Measurements from ENCODE around the gene SLC24A3.

The SLC24A3 gene

DNA sequence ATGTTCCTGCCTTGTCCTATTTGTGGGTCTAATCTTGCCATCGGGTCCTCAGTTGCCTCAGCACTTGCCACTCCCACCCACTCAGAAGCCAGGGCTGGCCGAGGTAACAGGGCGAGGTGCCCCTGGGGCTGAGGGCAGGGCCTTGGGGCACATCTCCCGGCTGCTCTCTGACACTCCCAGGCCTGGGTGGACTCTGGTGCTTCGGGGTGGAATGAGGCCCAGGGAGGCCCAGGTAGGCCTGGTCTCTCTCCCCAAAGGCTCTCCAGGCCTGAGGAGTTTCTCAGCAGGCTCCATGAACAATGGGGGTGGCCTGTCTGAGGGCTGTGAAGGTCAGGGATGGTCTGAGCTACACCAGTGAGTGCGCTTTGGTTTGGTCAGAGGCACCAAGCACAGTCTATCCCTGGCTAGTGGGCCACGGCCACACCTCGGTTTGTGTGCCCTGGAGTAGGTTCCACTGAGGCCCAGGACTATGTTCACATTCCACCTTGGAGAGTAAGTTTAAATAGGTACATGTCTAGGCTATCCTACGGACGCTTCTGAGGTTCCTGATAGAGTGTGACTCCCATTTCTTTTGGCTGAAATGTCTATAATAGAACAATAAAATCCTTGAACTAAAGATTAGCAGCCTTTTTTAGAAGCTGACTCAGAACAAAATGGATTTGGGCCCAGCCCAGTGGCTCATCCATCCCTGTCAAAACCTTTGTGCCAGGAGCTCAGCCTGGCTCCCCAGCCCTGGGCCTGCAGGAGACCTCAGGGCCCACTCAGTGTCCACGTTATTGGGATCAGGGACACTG, 78.8 kb downstream of the SLC24A3 start:
- Mint-ChIP-seq H3K36me3 (no peaks in the 10 kb centered on the region), H3K27ac (no peak overlapping the region), H3K27me3 (peaks cover 3% of the 10 kb centered on the region), H3K9me3 (peaks cover 2% of the 10 kb centered on the region), H3K4me3 (no peak overlapping the region), H3K4me1 (no peaks in the 10 kb centered on the region)
- no peak for ATAC-seq (ENCODE audit: low read depth)
- DNase-seq (ENCODE audit: low spot score in 2 of 2): no peak

DNA sequence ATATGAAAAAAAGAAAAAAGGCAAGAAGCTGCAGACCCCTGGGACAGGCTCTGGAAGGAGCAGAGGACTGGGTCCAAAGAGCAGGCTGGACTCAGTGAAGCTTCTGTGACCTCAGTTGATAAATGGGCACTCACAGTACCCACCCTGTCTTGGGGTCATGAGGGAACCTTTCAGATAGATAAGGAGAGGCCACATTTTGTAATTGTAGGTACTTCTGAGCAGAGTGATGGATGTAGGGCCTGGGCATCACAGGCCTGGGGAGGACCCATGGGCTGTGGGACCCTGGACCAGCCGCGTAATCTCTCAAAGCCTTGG, 79.3 kb downstream of the SLC24A3 start:
- no peak overlapping the region for H3K4me3 Mint-ChIP-seq
- H3K27me3 Mint-ChIP-seq: peaks cover 5% of the 10 kb centered on the region
- DNase-seq (ENCODE audit: low spot score in 2 of 2): no peak
- peaks cover 2% of the 10 kb centered on the region for H3K9me3 Mint-ChIP-seq
- no peaks in the 10 kb centered on the region for H3K4me1 Mint-ChIP-seq
- ATAC-seq (ENCODE audit: low read depth): no peak
- no peak overlapping the region for H3K27ac Mint-ChIP-seq
- H3K36me3 Mint-ChIP-seq: no peaks in the 10 kb centered on the region

DNA sequence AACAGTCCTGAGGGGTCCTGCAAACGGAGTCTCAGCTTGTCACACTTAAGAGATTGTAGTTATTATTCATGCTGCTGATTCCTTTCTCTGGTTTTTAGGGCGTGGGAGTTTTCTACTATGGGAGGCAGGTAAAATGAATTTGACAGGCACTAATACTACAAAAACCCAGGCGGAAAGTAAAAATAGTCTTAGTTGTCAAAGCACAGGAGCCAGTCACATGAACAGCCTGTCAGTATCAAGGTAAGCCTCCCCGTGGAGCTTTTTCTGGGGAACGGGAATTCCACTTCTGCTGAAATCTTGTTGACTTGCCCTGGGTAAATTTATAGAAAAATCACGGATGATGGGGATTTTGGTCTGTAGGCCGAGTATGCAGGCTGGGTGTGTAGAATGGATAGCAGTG, 79.8 kb downstream of the SLC24A3 start:
- H3K36me3 Mint-ChIP-seq: no peaks in the 10 kb centered on the region
- no peak overlapping the region for H3K4me3 Mint-ChIP-seq
- peaks cover 2% of the 10 kb centered on the region for H3K9me3 Mint-ChIP-seq
- DNase-seq (ENCODE audit: low spot score in 2 of 2): no peak
- no peak for ATAC-seq (ENCODE audit: low read depth)
- peaks cover 6% of the 10 kb centered on the region for H3K27me3 Mint-ChIP-seq
- H3K27ac Mint-ChIP-seq: no peak overlapping the region
- no peaks in the 10 kb centered on the region for H3K4me1 Mint-ChIP-seq

DNA sequence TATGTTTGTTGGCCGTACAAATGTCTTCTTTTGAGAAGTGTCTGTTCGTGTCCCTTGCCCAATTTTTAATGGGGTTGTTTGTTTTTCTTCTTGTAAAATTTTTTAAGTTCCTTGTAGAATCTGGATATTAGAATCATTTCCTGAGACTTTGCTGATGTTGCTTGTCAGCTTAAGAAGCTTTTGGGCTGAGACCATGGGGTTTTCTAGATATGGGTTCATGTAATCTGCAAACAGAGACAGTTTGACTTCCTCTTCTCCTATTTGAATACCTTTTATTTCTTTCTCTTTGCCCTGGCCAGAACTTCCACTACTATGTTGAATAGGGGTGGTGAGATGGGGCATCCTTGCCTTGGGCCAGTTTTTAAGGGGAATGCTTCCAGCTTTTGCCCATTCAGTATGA, 82.6 kb downstream of the SLC24A3 start:
- H3K9me3 Mint-ChIP-seq: peaks cover 4% of the 10 kb centered on the region
- ATAC-seq (ENCODE audit: low read depth): no peak
- H3K4me1 Mint-ChIP-seq: no peaks in the 10 kb centered on the region
- no peak for DNase-seq (ENCODE audit: low spot score in 2 of 2)
- no peaks in the 10 kb centered on the region for H3K36me3 Mint-ChIP-seq
- no peak overlapping the region for H3K27ac Mint-ChIP-seq
- peaks cover 9% of the 10 kb centered on the region for H3K27me3 Mint-ChIP-seq
- no peak overlapping the region for H3K4me3 Mint-ChIP-seq

DNA sequence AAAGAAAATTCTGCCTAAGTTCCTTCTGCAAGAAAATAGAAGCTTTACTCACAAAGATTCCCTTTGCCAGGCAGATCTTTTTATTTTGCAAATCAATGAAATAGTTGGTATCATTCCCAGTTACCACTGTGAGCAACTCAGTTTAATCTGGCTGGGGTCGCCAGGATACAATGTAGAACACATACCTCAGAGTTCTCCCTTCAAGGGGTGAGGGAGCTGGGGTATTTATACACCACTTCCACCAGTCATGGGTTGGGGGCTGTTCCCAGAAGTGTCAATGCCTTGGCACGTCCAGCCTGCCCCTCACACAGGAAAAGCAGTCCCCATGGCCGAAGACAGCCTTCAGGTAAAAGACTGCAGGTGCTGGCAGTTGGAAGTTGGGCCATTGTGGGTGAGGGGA, 86.2 kb downstream of the SLC24A3 start:
- no peaks in the 10 kb centered on the region for H3K36me3 Mint-ChIP-seq

DNA sequence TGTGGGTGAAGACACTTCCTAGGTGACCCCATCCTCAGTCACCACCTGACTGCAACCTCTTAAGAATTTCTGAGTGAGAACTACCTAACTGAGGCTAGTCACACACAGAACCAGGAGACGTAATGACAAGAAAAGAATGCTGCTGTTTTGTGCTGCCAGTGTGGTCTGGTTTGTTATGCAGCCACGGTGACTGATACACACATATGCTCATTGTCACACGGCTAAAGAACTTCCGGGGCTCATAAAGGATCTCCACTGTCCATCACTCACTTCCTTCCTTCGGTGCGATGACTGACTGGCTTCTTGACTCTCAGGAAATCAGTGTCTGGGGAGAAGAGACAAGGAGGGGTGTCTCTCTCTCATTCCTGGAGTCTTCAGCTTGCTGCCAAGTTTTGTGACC, 88.0 kb downstream of the SLC24A3 start:
- Mint-ChIP-seq H3K4me1 (no peaks in the 10 kb centered on the region), H3K27me3 (peaks cover 10% of the 10 kb centered on the region), H3K9me3 (peaks cover 3% of the 10 kb centered on the region), H3K4me3 (no peak overlapping the region), H3K36me3 (no peaks in the 10 kb centered on the region), H3K27ac (no peak overlapping the region)
- ATAC-seq (ENCODE audit: low read depth): no peak
- no peak for DNase-seq (ENCODE audit: low spot score in 2 of 2)

More for the DNA sequence above, 86.2 kb downstream of the SLC24A3 start:
- no peak for ATAC-seq (ENCODE audit: low read depth)
- DNase-seq (ENCODE audit: low spot score in 2 of 2): no peak
- H3K27ac Mint-ChIP-seq: no peak overlapping the region
- no peaks in the 10 kb centered on the region for H3K4me1 Mint-ChIP-seq
- H3K27me3 Mint-ChIP-seq: peaks cover 12% of the 10 kb centered on the region
- H3K4me3 Mint-ChIP-seq: no peak overlapping the region
- H3K9me3 Mint-ChIP-seq: peaks cover 4% of the 10 kb centered on the region

DNA sequence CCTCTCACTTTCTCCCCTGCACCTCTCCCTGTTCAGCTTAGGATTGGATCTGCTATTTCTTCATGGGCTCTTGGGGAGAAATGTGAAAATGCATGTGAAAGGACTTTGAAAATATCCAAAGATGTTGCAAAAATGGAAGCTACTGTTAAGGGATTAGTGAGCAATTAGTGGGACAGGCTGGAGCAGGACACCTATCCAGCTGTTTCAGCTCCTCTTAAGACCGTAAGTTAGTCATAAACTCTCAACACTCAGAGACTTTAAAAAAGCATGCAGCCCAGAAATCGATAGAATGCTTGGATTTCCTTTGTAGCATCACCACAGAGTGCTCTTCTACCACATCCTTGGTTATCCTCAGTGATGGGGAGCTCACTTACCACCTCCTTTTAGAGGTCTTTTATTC, 88.7 kb downstream of the SLC24A3 start:
- DNase-seq (ENCODE audit: low spot score in 2 of 2): no peak
- H3K36me3 Mint-ChIP-seq: no peaks in the 10 kb centered on the region
- no peak overlapping the region for H3K4me3 Mint-ChIP-seq
- H3K27ac Mint-ChIP-seq: no peak overlapping the region
- H3K27me3 Mint-ChIP-seq: peaks cover 10% of the 10 kb centered on the region
- no peak for ATAC-seq (ENCODE audit: low read depth)
- H3K4me1 Mint-ChIP-seq: no peaks in the 10 kb centered on the region
- peaks cover 6% of the 10 kb centered on the region for H3K9me3 Mint-ChIP-seq

DNA sequence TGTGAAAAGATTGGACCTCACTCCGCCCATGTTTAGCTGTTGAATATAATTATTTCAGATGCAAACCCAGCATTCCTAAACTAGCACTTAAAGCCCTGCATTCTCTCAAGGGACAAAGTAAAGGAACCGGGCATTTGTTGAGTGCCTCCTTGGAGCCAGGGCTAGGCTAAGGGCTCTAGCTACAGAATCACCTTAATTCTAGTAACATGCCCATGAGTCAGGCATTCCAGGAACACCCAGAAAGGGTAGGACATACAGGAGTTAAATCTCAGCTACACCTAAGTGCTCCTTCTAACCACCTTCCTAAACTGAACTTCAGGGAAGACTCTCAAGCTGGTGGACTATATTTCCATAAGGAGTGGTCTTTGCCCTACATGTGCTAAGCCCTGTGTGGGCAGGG, 89.4 kb downstream of the SLC24A3 start:
- Mint-ChIP-seq H3K27ac (no peak overlapping the region), H3K4me3 (no peak overlapping the region), H3K36me3 (no peaks in the 10 kb centered on the region), H3K4me1 (no peaks in the 10 kb centered on the region), H3K9me3 (peaks cover 6% of the 10 kb centered on the region), H3K27me3 (peaks cover 8% of the 10 kb centered on the region)
- DNase-seq (ENCODE audit: low spot score in 2 of 2) (no peak), ATAC-seq (ENCODE audit: low read depth) (no peak)

DNA sequence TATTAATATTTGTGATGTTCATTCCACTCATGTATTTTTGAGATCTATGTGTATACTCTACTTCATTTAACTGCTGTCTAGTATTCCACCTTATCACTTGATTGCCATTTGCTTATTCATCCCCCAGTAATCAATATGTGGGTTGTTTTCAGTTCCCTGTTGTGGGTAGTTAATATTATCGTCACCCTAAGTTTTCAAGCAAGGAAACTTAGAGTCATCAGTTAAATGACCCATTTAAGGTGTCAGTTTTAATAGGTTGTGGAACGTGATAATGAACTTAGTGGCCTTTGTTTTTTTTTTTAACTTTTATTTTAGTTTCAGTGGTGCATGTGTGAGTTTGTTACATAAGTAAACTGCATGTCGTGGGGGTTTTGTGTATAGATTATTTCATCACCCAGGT, 90.3 kb downstream of the SLC24A3 start:
- DNase-seq (ENCODE audit: low spot score in 2 of 2): no peak
- peaks cover 6% of the 10 kb centered on the region for H3K9me3 Mint-ChIP-seq
- no peaks in the 10 kb centered on the region for H3K36me3 Mint-ChIP-seq
- H3K4me3 Mint-ChIP-seq: no peak overlapping the region
- ATAC-seq (ENCODE audit: low read depth): no peak
- H3K4me1 Mint-ChIP-seq: no peaks in the 10 kb centered on the region
- no peak overlapping the region for H3K27ac Mint-ChIP-seq
- peaks cover 6% of the 10 kb centered on the region for H3K27me3 Mint-ChIP-seq

DNA sequence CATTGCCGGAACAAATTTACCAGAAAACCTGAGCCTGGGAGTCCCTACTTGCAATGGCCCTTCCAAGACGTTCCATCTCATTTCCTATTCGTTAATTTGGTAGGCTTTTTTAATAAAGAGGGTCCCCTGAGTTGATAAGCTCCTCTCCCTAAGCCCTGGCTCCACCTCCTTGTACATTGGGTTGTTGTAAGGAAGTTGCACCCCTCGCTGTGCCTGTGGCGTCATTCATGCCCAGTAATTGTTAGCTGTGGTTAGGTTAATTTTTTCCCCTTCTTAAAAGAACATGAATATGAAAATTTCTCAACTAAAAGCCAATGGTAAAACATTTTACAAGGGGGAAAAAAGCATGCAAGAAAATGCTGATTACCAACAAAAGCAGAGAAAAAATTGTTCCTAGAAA, 91.9 kb downstream of the SLC24A3 start:
- Mint-ChIP-seq H3K9me3 (peaks cover 4% of the 10 kb centered on the region), H3K4me3 (no peak overlapping the region), H3K27ac (no peak overlapping the region), H3K27me3 (peaks cover 3% of the 10 kb centered on the region), H3K36me3 (no peaks in the 10 kb centered on the region), H3K4me1 (no peaks in the 10 kb centered on the region)
- DNase-seq (ENCODE audit: low spot score in 2 of 2) (no peak), ATAC-seq (ENCODE audit: low read depth) (no peak)

DNA sequence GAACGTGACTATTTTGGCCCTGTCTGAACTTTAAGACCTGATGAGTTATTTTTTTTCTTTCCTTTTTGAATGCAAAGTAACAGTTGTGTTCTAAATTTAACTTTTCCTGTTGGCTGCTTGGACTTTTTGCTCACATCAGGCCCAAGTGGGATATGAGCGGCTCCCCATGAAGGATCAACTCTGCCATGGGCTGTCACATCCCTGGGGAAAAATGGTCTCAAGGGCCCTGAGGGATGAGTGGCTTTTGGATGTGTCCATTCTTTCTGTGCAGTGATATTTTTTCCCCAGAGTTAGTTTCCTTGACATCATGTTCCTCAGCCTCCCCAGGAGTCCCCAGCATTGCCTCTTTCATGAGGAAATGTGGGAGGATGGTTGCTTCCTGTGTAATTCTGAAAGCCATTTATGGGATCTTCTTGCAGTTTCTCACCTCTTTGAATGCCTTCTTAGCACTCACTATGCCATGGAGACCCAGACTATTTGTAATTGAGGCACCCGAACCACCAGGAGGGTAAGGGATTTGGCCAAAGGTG, 92.5 kb downstream of the SLC24A3 start:
- Mint-ChIP-seq H3K27ac (no peak overlapping the region), H3K9me3 (peaks cover 4% of the 10 kb centered on the region), H3K4me3 (no peak overlapping the region), H3K36me3 (no peaks in the 10 kb centered on the region), H3K4me1 (no peaks in the 10 kb centered on the region), H3K27me3 (peaks cover 3% of the 10 kb centered on the region)
- ATAC-seq (ENCODE audit: low read depth): no peak
- no peak for DNase-seq (ENCODE audit: low spot score in 2 of 2)

DNA sequence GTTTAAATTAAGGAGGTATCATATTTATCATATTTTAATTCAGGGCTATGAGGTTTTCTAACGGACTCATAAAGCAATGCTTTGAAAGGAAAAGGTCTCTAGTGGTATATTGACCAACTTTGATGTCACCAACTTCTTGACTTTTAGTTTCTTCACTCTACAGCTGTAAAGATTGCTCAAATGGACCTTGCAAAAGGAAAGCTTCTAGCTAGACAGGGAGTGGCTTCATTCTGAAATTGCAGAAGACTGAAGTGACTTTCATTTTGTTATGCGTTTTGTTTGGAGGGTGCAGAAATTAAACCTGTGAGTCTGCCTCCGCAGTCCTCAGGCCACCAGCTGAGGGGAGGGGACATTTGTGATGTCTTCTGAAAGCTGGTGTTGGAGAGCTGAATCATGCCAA, 95.7 kb downstream of the SLC24A3 start:
- Mint-ChIP-seq H3K27ac (no peak overlapping the region), H3K36me3 (no peaks in the 10 kb centered on the region), H3K4me1 (no peaks in the 10 kb centered on the region), H3K9me3 (peaks cover 4% of the 10 kb centered on the region), H3K27me3 (peaks cover 1% of the 10 kb centered on the region), H3K4me3 (no peak overlapping the region)
- no peak for DNase-seq (ENCODE audit: low spot score in 2 of 2)
- ATAC-seq (ENCODE audit: low read depth): no peak

DNA sequence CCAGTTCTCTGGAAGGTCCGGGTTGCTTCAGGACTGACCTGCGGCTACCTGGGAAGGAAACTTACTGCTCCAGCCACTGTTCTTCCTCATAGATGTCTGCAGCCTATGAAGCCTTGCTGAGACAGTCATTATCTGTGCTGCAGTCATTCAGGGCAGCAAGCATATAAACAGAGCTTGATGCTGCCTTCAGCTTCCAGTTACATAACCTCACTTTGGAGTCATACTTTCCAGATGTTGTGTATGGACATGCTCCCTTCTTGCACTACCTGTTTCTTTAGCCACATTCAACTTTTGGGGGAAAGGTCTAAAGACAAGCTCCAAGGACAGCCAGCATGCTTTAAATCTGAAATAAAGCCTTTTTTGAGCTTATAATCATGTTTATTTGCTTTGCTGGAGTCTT, 98.1 kb downstream of the SLC24A3 start:
- ATAC-seq (ENCODE audit: low read depth): no peak
- Mint-ChIP-seq H3K9me3 (peaks cover 1% of the 10 kb centered on the region), H3K4me3 (no peak overlapping the region), H3K27me3 (peaks cover 4% of the 10 kb centered on the region), H3K27ac (no peak overlapping the region), H3K36me3 (no peaks in the 10 kb centered on the region), H3K4me1 (no peaks in the 10 kb centered on the region)
- DNase-seq (ENCODE audit: low spot score in 2 of 2): no peak

DNA sequence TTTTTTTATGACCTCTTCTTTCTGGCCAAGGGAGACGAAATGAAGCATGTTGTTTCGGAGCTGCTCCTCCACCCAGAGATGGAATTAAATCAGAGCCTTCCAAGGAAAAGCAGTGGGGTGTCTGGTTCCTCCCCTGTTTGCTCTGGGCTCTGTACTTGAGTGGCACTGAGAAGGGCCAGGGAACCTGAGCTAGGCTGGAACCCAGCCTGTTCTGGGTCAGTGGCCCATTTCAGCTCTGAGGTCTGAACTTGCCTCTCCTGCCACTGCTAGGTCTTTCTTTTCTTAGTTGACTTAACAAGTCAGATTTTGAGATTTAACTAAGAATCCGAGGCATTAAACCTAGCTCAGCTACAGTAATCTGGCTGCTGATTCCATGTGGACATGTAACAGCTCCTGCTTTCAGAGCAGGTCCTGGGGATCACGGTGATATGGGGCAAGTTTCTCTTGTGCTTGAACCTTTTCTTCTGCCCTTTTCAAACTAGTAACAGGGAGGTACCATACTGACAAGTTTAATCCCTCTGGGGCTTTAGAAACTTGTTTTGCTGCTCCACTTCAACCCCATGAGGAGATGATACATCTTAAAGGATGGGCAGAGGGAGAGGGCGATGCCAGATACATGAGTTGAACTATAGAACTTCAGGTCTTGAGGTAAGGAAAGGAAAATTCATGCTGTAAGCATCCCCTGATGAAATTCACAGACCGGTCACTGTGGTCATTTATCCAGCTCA, 101.1 kb downstream of the SLC24A3 start:
- Mint-ChIP-seq H3K9me3 (no peaks in the 10 kb centered on the region), H3K4me1 (no peaks in the 10 kb centered on the region), H3K36me3 (no peaks in the 10 kb centered on the region), H3K27me3 (peaks cover 6% of the 10 kb centered on the region), H3K4me3 (no peak overlapping the region), H3K27ac (no peak overlapping the region)
- DNase-seq (ENCODE audit: low spot score in 2 of 2) (no peak), ATAC-seq (ENCODE audit: low read depth) (no peak)

DNA sequence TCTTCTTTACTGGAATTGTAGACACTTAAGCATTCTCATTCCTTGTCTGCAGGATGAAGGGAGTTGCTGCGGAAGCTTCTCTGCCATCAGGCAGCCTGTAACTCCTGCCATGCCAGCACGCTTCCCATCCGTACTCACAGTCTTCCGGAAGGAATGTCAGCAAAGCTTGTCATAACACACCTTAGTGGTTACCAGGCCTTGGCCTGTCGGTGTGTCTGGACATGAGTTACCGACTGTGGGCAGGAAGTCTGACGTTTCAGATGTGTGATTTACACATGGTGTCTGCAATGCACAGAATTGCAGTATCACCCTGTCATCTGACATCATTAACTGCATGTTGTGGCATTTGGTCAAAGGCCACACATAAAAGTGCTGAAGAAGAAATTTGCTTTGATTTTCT, 102.2 kb downstream of the SLC24A3 start:
- Mint-ChIP-seq H3K9me3 (no peaks in the 10 kb centered on the region), H3K27me3 (peaks cover 8% of the 10 kb centered on the region)
- no peak for DNase-seq (ENCODE audit: low spot score in 2 of 2)

More for the DNA sequence above, 102.2 kb downstream of the SLC24A3 start:
- H3K36me3 Mint-ChIP-seq: no peaks in the 10 kb centered on the region
- H3K4me3 Mint-ChIP-seq: no peak overlapping the region
- H3K27ac Mint-ChIP-seq: no peak overlapping the region
- no peak for ATAC-seq (ENCODE audit: low read depth)
- H3K4me1 Mint-ChIP-seq: no peaks in the 10 kb centered on the region
